SH-SY5Y (cell line): Measurements from ENCODE around the gene SMTNL1.

Experiments
- GATA2 ChIP-seq: IDR thresholded peaks from 2 replicates; pipeline ENCODE4 v1.6.1; 2011; ENCODE audit warnings: mild to moderate bottlenecking, low read depth, low read length
- GATA3 ChIP-seq: IDR thresholded peaks from 2 replicates; pipeline ENCODE4 v1.6.1; 2011; ENCODE audit warnings: low read depth, mild to moderate bottlenecking, low read length, moderate library complexity

DNA sequence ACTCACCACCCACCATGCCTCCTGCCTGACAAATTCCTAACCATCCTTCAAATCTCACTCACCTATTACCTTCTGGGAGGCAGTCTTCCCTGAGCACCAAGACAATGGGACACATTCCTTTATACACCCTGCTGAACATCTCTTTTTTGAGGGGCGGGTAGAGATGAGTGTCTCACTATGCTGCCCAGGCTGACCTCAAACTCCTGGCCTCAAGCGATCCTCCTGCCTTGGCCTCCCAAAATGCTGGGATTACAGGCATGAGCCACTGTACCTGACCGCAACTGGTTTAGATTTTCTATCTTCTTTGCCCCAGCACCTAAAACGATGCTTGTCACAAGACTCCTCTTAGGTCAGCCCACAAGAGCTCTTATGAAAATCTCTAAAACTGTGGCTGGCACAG, 14.0 kb upstream of the SMTNL1 start:
- TF ChIP-seq GATA2 (no peak), GATA3 (no peak)
